ENCODE data around the gene MYO3B.

DNA sequence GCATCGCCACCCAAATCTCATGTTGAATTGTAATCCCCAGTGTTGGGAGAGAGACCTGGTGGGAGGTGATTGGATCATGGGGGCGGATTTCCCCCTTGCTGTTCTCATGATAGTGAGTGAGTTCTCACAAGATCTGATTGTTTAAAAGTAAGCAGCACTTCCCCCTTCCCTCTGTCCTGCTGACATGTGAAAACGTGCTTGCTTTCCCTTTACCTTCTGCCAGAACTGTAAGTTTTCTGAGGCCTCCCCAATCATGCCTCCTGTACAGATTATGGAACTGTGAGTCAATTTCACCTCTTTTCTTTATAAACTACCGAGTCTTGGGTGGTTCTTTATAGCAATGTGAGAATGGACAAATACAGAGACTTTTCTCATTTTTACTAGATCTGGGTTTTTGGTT is 375.8 kb downstream of the MYO3B start:
- TF ChIP-seq CTCF (IDR thresholded peaks at IDR 0.05) (no peak), POLR2A (IDR thresholded peaks at IDR 0.05) (no peak)
